ENCODE data around the gene VPS52. TPM values are rescaled to one million over a fixed set of nuclear protein-coding genes. Genes with fewer than 3 reads are reported as not detected.
A peak's percentile ranks its signal among the peaks of the same experiment; 100 is the strongest.

The VPS52 gene
- total and polyA plus RNA-seq, 2 donors (not counting 1 experiment from before 2014, with no cell fraction given) = 44.9 to 53.2 TPM

- peak within 1 kb of the TSS; percentile 98 for H3K27ac ChIP-seq (ENCODE audit: insufficient read depth, low read length)
- peak within 1 kb of the TSS; percentile 82 for H3K4me2 ChIP-seq (ENCODE audit: extremely low read depth, insufficient read depth, low read length)
- peak within 1 kb of the TSS; percentile 96 for H3K9ac ChIP-seq (ENCODE audit: insufficient read depth, low read length)
- TF ChIP-seq CTCF (conservative IDR thresholded peaks at IDR 0.05 in 1 of 2, IDR thresholded peaks at IDR 0.05 in 1 of 2; ENCODE audit: low read depth in 1 of 2, low read length in 2 of 2) = no peak
- no peak for TF ChIP-seq EZH2 (IDR thresholded peaks at IDR 0.05; ENCODE audit: low read length, missing control alignments)
- no peaks in the 10 kb centered on the region for H4K20me1 ChIP-seq (ENCODE audit: control insufficient read depth, extremely low read depth, insufficient read depth, low read length)
- H3K4me3 ChIP-seq (replicated peaks in 1 of 4; ENCODE audit: control extremely low read depth in 1 of 4, insufficient read depth in 1 of 4, low read depth in 3 of 4, low read length in 4 of 4) = peak within 1 kb of the TSS; percentile 70 to 97 (median 89)
- no peaks in the 10 kb centered on the region for H3K9me3 ChIP-seq (ENCODE audit: control insufficient read depth, insufficient read depth, low read depth, low read length)
- H3K27me3 ChIP-seq (ENCODE audit: control insufficient read depth, insufficient read depth, low read length) = no peaks in the 10 kb centered on the region
- peak within 1 kb of the TSS; percentile 84 for H2AFZ ChIP-seq (ENCODE audit: low read length)
- peaks cover 37% of the 10 kb centered on the region for H3K79me2 ChIP-seq (ENCODE audit: control insufficient read depth, insufficient read depth, low read length)
- H3K4me1 ChIP-seq (ENCODE audit: control insufficient read depth, extremely low read depth, insufficient read depth, low read length) = peaks cover 15% of the 10 kb centered on the region
- DNase-seq (ENCODE audit: low read depth in 2 of 2) = peak; percentile 56
- H3K36me3 ChIP-seq (ENCODE audit: control insufficient read depth, insufficient read depth, low read length) = peaks cover 9% of the 10 kb centered on the region
These were observed 42.2 kb upstream of the VPS52 start, which contains the start of gene TAPBP for GRCh38 chr6:33313709-33314514. Gene TAPBP, minus strand, starts transcription at chr6:33314078. Its CDS starts 37 bp downstream, at chr6:33314041.

- H3K9me3 ChIP-seq (ENCODE audit: control insufficient read depth, insufficient read depth, low read depth, low read length) = no peaks in the 10 kb centered on the region
- peak; percentile 27 to 36 for DNase-seq (ENCODE audit: low read depth in 2 of 2)
- peak overlapping the region; percentile 96 for H3K9ac ChIP-seq (ENCODE audit: insufficient read depth, low read length)
- H3K27ac ChIP-seq (ENCODE audit: insufficient read depth, low read length) = peak overlapping the region; percentile 98
- peaks cover 9% of the 10 kb centered on the region for H3K4me1 ChIP-seq (ENCODE audit: control insufficient read depth, extremely low read depth, insufficient read depth, low read length)
- peaks cover 34% of the 10 kb centered on the region for H3K79me2 ChIP-seq (ENCODE audit: control insufficient read depth, insufficient read depth, low read length)
- H3K27me3 ChIP-seq (ENCODE audit: control insufficient read depth, insufficient read depth, low read length) = no peaks in the 10 kb centered on the region
- H2AFZ ChIP-seq (ENCODE audit: low read length) = no peak overlapping the region
- H3K4me3 ChIP-seq (replicated peaks in 1 of 4; ENCODE audit: control extremely low read depth in 1 of 4, insufficient read depth in 1 of 4, low read depth in 3 of 4, low read length in 4 of 4) = peak overlapping the region; percentile 70 to 97 (median 89)
- peak overlapping the region; percentile 82 for H3K4me2 ChIP-seq (ENCODE audit: extremely low read depth, insufficient read depth, low read length)
- no peaks in the 10 kb centered on the region for H4K20me1 ChIP-seq (ENCODE audit: control insufficient read depth, extremely low read depth, insufficient read depth, low read length)
- H3K36me3 ChIP-seq (ENCODE audit: control insufficient read depth, insufficient read depth, low read length) = peaks cover 5% of the 10 kb centered on the region
- TF ChIP-seq CTCF (conservative IDR thresholded peaks at IDR 0.05 in 1 of 2, IDR thresholded peaks at IDR 0.05 in 1 of 2; ENCODE audit: low read depth in 1 of 2, low read length in 2 of 2) (no peak), EZH2 (IDR thresholded peaks at IDR 0.05; ENCODE audit: low read length, missing control alignments) (no peak)
These were observed 41.5 kb upstream of the VPS52 start for GRCh38 chr6:33313105-33313708.

- Histone ChIP-seq H3K4me1 (ENCODE audit: control insufficient read depth, extremely low read depth, insufficient read depth, low read length) (peaks cover 9% of the 10 kb centered on the region), H3K9ac (ENCODE audit: insufficient read depth, low read length) (peak overlapping the region; percentile 96), H4K20me1 (ENCODE audit: control insufficient read depth, extremely low read depth, insufficient read depth, low read length) (no peaks in the 10 kb centered on the region), H3K4me3 (replicated peaks in 1 of 4; ENCODE audit: control extremely low read depth in 1 of 4, insufficient read depth in 1 of 4, low read depth in 3 of 4, low read length in 4 of 4) (peak overlapping the region; percentile 70 to 97 (median 89)), H3K27me3 (ENCODE audit: control insufficient read depth, insufficient read depth, low read length) (no peaks in the 10 kb centered on the region), H3K27ac (ENCODE audit: insufficient read depth, low read length) (peak overlapping the region; percentile 98), H3K79me2 (ENCODE audit: control insufficient read depth, insufficient read depth, low read length) (peaks cover 34% of the 10 kb centered on the region), H3K4me2 (ENCODE audit: extremely low read depth, insufficient read depth, low read length) (peak overlapping the region; percentile 82), H2AFZ (ENCODE audit: low read length) (no peak overlapping the region), H3K36me3 (ENCODE audit: control insufficient read depth, insufficient read depth, low read length) (peaks cover 5% of the 10 kb centered on the region), H3K9me3 (ENCODE audit: control insufficient read depth, insufficient read depth, low read depth, low read length) (no peaks in the 10 kb centered on the region)
- DNase-seq (ENCODE audit: low read depth in 2 of 2) = peak; percentile 57 to 80
- peak in 1 of 2 donors; percentile 6 for TF ChIP-seq CTCF (conservative IDR thresholded peaks at IDR 0.05 in 1 of 2, IDR thresholded peaks at IDR 0.05 in 1 of 2; ENCODE audit: low read depth in 1 of 2, low read length in 2 of 2)
- TF ChIP-seq EZH2 (IDR thresholded peaks at IDR 0.05; ENCODE audit: low read length, missing control alignments) = no peak
These were observed 40.9 kb upstream of the VPS52 start for GRCh38 chr6:33312361-33313104.

Data from fibroblast of lung (primary cell).